SHP77 (cell line): ENCODE data around the gene SPDYE1.
"Not testable (repeated sequence)": the region's sequence is repeated elsewhere in the genome, so short reads cannot be mapped to it uniquely, and the experiment has no call there.

Experiments
- DNase-seq, 2 experiments: peaks; one replicate each; lab custom pipeline; 2025; lab: John Stamatoyannopoulos, UW

SPDYE1 gene, protein sequence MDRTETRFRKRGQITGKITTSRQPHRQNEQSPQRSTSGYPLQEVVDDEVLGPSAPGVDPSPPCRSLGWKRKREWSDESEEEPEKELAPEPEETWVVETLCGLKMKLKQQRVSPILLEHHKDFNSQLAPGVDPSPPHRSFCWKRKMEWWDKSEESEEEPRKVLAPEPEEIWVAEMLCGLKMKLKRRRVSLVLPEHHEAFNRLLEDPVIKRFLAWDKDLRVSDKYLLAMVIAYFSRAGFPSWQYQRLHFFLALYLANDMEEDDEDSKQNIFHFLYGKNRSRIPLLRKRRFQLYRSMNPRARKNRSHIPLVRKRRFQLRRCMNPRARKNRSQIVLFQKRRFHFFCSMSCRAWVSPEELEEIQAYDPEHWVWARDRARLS

GRCh38 chr7:43997532-43997931 is at the start of gene SPDYE1:
Gene SPDYE1, plus strand, starts transcription at chr7:43997897. Its CDS starts 2,053 bp downstream, at chr7:43999950.
- DNase-seq = not testable (repeated sequence)

- no peak for DNase-seq
These were observed 45.7 kb upstream of the SPDYE1 start for GRCh38 chr7:43952028-43952427.

- no peak for DNase-seq
These were observed 44.6 kb upstream of the SPDYE1 start for GRCh38 chr7:43953071-43953470.

DNA sequence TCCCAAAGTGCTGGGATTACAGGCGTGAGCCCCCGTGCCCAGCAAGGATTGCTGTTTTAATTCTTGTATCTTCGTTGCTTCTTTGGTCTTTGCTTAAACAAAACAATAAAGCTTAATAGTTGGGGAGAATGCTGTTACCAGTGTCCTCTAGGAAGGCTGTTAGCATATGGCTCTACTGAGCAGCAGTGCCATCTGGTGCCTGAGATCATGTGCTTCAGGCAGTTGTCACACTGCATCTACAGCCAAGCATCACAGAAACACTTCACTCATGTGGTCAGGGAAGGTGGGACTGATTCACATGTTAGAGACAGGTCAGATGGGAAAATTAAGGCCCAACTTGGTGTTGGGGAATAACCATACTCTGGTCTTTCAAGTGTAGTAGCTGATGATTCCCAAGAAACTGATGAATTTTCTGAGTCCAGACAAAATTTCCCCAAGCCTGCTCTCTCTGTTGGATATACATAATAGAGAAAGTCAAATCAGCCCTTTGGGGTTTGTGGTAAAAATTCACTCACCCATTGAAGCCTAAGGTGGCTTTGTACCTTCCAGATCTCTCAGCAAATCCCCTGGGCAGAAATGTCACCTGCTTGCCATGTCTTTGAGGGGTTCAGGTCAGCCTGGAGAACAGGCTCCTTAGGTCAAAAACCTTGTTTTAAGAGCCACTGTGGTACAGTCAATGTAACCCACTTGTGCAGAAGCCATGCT is 43.0 kb upstream of the SPDYE1 start:
- peak; percentile 54 to 57 for DNase-seq

DNA sequence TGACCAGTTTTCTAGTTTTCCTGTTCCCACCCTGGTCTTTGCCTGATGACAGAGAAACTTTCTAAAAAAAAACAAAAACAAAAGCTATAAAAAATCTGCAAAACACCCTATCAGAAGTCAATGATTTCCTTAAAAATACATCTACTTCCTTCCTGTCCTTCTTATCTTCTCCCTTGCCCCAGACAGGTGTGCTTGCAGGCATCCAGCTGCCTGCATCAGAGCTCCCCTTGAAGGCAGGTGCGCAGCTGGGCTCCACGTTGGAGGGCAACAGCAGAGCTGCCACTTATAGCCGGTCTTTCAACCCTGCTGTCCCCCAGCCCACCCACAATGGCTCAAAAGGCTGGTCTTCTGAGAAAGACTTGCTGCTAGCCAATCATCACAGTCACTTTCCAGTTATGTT is 41.7 kb upstream of the SPDYE1 start:
- peak in 1 of 2 experiments; percentile 15 for DNase-seq

- no peak for DNase-seq
These were observed 36.8 kb upstream of the SPDYE1 start for GRCh38 chr7:43960933-43961332.

- not testable (repeated sequence) for DNase-seq
These were observed 31.3 kb upstream of the SPDYE1 start for GRCh38 chr7:43966392-43966791.

GRCh38 chr7:43968172-43969040 is 29.3 kb upstream of the SPDYE1 start:
- DNase-seq = not testable (repeated sequence)

- DNase-seq = not testable (repeated sequence)
These were observed 28.1 kb upstream of the SPDYE1 start for GRCh38 chr7:43969586-43969985.

DNA sequence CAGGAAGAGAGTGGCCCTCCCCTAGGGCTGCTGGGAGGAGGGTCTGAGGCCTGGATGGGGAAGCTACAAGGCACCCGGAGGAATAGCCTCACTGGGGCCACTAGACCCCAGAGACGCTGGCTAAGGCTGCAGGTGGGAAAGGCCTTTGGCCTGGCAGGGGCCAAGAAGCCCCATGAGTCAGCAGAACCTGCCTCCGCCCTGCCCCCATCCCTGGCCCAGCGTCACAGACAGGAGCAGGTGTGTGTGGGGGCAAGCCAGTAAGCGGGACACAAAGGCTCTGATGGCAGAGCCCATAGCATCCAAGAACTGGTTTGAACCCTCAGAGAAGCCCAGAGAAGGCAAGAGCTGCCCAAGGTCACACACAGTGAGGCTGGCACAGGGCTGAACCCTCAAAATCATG is 27.0 kb upstream of the SPDYE1 start:
- peak; percentile 29 to 30 for DNase-seq

DNA sequence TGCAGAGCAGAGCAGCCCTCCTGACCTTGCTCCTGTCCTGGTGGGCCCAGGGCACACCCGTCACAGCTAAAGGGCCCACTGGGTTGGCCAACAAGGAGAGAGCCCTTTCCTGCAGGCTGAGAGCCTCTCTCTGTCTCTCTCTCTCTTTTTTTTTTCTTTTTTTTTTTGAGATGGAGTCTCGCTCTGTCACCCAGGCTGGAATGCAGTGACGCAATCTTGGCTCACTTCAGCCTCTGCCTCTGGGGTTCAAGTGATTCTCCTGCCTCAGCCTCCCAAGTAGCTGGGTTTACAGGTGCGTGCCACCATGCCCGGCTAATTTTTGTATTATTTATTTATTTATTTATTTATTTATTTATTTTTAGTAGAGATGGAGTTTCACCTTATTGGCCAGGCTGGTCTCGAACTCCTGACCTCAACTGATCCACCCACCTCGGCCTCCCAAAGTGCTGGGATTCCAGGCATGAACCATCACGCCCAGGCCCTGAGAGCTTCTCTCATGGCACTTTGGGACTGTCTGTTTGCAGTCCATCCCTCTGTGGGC is 23.6 kb upstream of the SPDYE1 start:
- not testable (repeated sequence) for DNase-seq

- not testable (repeated sequence) for DNase-seq
These were observed 22.8 kb upstream of the SPDYE1 start for GRCh38 chr7:43974725-43975482.

DNA sequence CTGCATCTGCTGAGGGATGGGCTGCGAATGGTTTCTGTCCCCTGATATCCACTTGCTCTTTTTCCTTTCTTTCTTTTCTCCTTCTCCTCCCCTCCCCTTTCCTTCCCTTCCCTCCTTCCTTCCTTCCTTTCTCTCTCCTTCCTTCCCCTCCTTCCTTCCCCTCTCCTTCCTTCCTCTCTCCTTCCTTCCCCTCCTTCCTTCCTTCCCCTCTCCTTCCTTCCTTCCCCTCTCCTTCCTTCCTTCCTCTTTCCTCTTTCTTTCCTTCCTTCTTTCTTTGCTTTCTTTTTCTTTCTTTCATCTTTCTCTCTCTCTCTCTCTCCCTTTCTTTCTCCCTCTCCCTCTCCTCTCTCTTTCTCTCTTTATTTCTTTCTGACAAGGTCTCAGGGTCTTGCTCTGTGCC is 20.2 kb upstream of the SPDYE1 start:
- no peak for DNase-seq

- not testable (repeated sequence) for DNase-seq
These were observed 19.6 kb upstream of the SPDYE1 start for GRCh38 chr7:43978102-43978501.

- DNase-seq = not testable (repeated sequence)
These were observed 14.8 kb upstream of the SPDYE1 start for GRCh38 chr7:43982848-43983247.

- DNase-seq = not testable (repeated sequence)
These were observed 14.0 kb upstream of the SPDYE1 start for GRCh38 chr7:43983736-43984135.

DNA sequence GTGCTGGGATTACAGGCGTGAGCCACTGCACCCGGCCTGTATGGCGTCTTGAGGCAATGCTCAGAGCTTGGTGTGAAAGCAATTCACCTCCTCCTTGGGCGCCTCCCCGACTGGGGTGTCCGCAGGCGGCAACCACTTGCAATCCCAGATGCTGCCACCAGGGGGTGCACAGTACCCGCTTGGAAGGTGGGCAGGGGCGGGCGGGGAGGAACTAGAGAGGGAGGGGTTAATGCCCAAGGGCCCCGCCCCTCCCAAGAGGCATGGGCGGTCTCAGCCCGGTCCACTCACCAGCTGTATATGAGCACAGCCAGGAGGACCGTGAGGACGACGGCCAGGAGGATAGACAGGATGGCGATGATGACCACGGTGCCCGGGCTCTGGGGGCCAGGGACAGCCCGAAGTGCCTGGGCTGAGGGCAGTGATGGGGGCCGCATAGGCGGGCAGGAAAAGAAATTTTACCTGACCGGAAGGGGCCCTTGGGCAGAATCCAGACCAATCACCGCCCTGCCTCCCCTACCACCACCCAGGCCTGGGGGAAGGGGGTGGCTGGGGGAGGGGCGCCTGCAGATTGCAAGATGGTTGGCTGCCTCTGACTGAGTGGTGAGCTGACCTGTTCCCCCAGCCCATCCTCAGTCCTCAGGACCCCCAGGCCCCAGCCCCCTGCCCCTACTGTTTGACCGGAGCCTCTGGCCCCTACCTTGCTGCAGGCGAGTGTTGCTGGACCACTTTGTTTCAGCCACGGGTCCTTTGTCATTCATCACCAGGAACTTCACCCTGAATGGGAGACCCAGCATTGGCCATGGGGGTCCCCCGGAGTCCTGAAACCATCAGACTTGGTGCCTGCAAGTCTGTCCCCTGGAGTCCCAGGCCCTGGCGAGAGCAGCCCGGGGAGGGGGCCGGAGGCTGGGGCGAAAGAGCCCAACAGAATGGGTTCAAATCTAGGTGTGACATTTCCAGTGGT is 11.5 kb upstream of the SPDYE1 start:
- peak in 1 of 2 experiments; percentile 60 for DNase-seq

GRCh38 chr7:43987476-43987875 is 10.2 kb upstream of the SPDYE1 start:
- not testable (repeated sequence) for DNase-seq

- not testable (repeated sequence) for DNase-seq
These were observed 7.6 kb upstream of the SPDYE1 start for GRCh38 chr7:43990011-43990585.

GRCh38 chr7:43990829-43991228 is 6.9 kb upstream of the SPDYE1 start:
- DNase-seq = not testable (repeated sequence)
